HepG2 (cell line): Measurements from ENCODE around the gene PTCD1. TPM values are rescaled to one million over a fixed set of nuclear protein-coding genes. Genes with fewer than 3 reads are reported as not detected.

Experiments used
- BORCS8-MEF2B ChIP-seq: sonication (generic); formaldehyde crosslinking; IDR thresholded peaks from 2 replicates; pipeline ENCODE4 v1.8.0; 2022; ENCODE audit warnings: mild to moderate bottlenecking, missing genetic modification reagents
- CEBPG ChIP-seq: IDR thresholded peaks from 2 replicates; pipeline ENCODE4 v1.6.1; 2016
- KLF13 ChIP-seq: sonication (generic); formaldehyde crosslinking; IDR thresholded peaks from 2 replicates; pipeline ENCODE4 v1.4.0; 2020; ENCODE audit warnings: mild to moderate bottlenecking, missing genetic modification reagents
- MAZ ChIP-seq, 2 experiments: sonication (generic) in 1 of 2; formaldehyde crosslinking in 1 of 2; IDR thresholded peaks; 2 replicates each; pipeline versions ENCODE4 v1.5.0 to v1.6.1; 2012 to 2020; ENCODE audit warnings: low read depth in 2 of 2, mild to moderate bottlenecking in 2 of 2, borderline replicate concordance in 1 of 2, improper control_type of control experiment in 1 of 2, low read length in 1 of 2, missing genetic modification reagents in 1 of 2, moderate library complexity in 1 of 2
- RFXAP ChIP-seq: sonication (generic); formaldehyde crosslinking; IDR thresholded peaks from 2 replicates; pipeline ENCODE4 v1.4.0; 2020; ENCODE audit warnings: missing genetic modification reagents, borderline replicate concordance
- SIX4 ChIP-seq: sonication (generic); formaldehyde crosslinking; IDR thresholded peaks from 2 replicates; pipeline ENCODE4 v1.4.0; 2020; ENCODE audit warnings: missing genetic modification reagents
- STAG1 ChIP-seq: sonication (generic); formaldehyde crosslinking; IDR thresholded peaks from 2 replicates; pipeline ENCODE4 v1.4.0; 2020; ENCODE audit warnings: missing genetic modification reagents
- THAP11 ChIP-seq: IDR thresholded peaks from 2 replicates; pipeline ENCODE4 v1.6.1; 2016; ENCODE audit warnings: missing biosample characterization, missing genetic modification reagents
- TOE1 ChIP-seq: sonication (generic); formaldehyde crosslinking; IDR thresholded peaks from 2 replicates; pipeline ENCODE4 v1.4.0; 2020; ENCODE audit warnings: mild to moderate bottlenecking, missing genetic modification reagents
- YEATS4 ChIP-seq: sonication (generic); formaldehyde crosslinking; IDR thresholded peaks from 2 replicates; pipeline ENCODE4 v1.4.0; 2020; ENCODE audit warnings: missing genetic modification reagents, borderline replicate concordance
- ZNF160 ChIP-seq: sonication (generic); formaldehyde crosslinking; IDR thresholded peaks from 2 replicates; pipeline ENCODE4 v1.8.0; 2022; ENCODE audit warnings: mild to moderate bottlenecking, inconsistent platforms, missing genetic modification reagents
- ZNF17 ChIP-seq: sonication (generic); formaldehyde crosslinking; IDR thresholded peaks from 2 replicates; pipeline ENCODE4 v1.5.0; 2020; ENCODE audit warnings: mild to moderate bottlenecking, missing genetic modification reagents
- ZNF264 ChIP-seq: sonication (generic); formaldehyde crosslinking; IDR thresholded peaks from 2 replicates; pipeline ENCODE4 v1.4.0; 2020; ENCODE audit warnings: missing genetic modification reagents
- ZNF3 ChIP-seq: IDR thresholded peaks from 2 replicates; pipeline ENCODE4 v1.7.0; 2017; ENCODE audit warnings: inconsistent platforms
- ZNF451 ChIP-seq: sonication (generic); formaldehyde crosslinking; IDR thresholded peaks from 2 replicates; pipeline ENCODE4 v1.5.0; 2020; ENCODE audit warnings: mild to moderate bottlenecking, missing genetic modification reagents
- ZNF670 ChIP-seq: sonication (generic); formaldehyde crosslinking; IDR thresholded peaks from 2 replicates; pipeline ENCODE4 v1.8.0; 2022; ENCODE audit warnings: mild to moderate bottlenecking, missing genetic modification reagents, borderline replicate concordance
- ZNF713 ChIP-seq: sonication (generic); formaldehyde crosslinking; IDR thresholded peaks from 2 replicates; pipeline ENCODE4 v1.4.0; 2020; ENCODE audit warnings: mild to moderate bottlenecking, missing genetic modification reagents
- ZZZ3 ChIP-seq: sonication (generic); formaldehyde crosslinking; IDR thresholded peaks from 2 replicates; pipeline ENCODE4 v1.4.0; 2020; ENCODE audit warnings: missing genetic modification reagents, mild to moderate bottlenecking, borderline replicate concordance
- polyA plus RNA-seq, 8 experiments: library from polyadenylated mRNA; depleted of rRNA in 3 of 8; stranded (reverse) in 7 of 8; unstranded in 1 of 8; fragments of >200 nt; fragmentation: Illumina TruSeq in 4 of 8; extraction: Trizol in 4 of 8; gene quantifications; 2 replicates each; pipeline versions ENCODE4 v1.2.1 to v1.2.3, GENCODE V29; 2011 to 2016; ENCODE audit warnings: low read depth in 4 of 8, missing spikeins in 1 of 8, mixed read lengths in 1 of 8; ENCODE audit not compliant: insufficient read depth in 1 of 8
- total RNA-seq, 5 experiments: library from RNA; depleted of rRNA; stranded (reverse); fragments of >200 nt; fragmentation: Illumina TruSeq; extraction: Trizol; gene quantifications; 2 replicates each; pipeline ENCODE4 v1.2.3, GENCODE V29; 2016; ENCODE audit warnings: low read depth in 1 of 5
- TF ChIP-seq, protein P1 (sequence below): sonication (generic); formaldehyde crosslinking; IDR thresholded peaks from 2 replicates; pipeline ENCODE4 v1.5.0; 2020; ENCODE audit warnings: mild to moderate bottlenecking, missing genetic modification reagents, moderate library complexity
- TF ChIP-seq, protein P2 (sequence below): sonication (generic); formaldehyde crosslinking; conservative IDR thresholded peaks from 2 replicates; pipeline ENCODE4 v1.8.0; 2022; ENCODE audit warnings: mild to moderate bottlenecking, moderate library complexity, missing genetic modification reagents
- TF ChIP-seq, protein P3 (sequence below): sonication (generic); formaldehyde crosslinking; IDR thresholded peaks from 2 replicates; pipeline ENCODE4 v1.4.0; 2020; ENCODE audit warnings: missing genetic modification reagents, borderline replicate concordance
- TF ChIP-seq, protein P4 (sequence below): sonication (generic); formaldehyde crosslinking; IDR thresholded peaks from 2 replicates; pipeline ENCODE4 v1.9.0; 2022; ENCODE audit warnings: missing genetic modification reagents, mild to moderate bottlenecking, borderline replicate concordance

PTCD1 gene
- total and polyA plus RNA-seq, 2 of the 13 experiments (the other 11 are each of a cell fraction or from before 2014, with no cell fraction given), result 3.0 to 8.4 TPM

DNA sequence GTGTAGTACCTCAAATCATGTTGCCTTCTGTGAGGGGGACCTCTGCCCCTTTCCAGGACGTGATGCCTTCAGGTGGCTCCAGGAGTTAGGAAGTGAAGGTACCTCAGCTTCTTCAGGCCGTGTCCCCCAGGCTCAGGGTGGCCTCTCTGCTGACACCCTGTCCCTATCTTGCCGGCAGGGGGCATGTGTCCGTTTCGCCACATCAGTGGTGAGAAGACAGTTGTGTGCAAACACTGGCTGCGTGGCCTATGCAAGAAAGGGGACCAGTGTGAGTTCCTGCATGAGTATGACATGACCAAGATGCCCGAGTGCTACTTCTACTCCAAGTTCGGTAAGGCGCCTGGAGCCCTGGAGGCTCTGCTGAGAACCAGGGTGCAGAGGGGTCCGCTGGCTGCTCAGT is 9.3 kb upstream of the PTCD1 start (continued):
- TF ChIP-seq, protein P1, sequence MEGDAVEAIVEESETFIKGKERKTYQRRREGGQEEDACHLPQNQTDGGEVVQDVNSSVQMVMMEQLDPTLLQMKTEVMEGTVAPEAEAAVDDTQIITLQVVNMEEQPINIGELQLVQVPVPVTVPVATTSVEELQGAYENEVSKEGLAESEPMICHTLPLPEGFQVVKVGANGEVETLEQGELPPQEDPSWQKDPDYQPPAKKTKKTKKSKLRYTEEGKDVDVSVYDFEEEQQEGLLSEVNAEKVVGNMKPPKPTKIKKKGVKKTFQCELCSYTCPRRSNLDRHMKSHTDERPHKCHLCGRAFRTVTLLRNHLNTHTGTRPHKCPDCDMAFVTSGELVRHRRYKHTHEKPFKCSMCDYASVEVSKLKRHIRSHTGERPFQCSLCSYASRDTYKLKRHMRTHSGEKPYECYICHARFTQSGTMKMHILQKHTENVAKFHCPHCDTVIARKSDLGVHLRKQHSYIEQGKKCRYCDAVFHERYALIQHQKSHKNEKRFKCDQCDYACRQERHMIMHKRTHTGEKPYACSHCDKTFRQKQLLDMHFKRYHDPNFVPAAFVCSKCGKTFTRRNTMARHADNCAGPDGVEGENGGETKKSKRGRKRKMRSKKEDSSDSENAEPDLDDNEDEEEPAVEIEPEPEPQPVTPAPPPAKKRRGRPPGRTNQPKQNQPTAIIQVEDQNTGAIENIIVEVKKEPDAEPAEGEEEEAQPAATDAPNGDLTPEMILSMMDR, result peak; percentile 80
- TF ChIP-seq MAZ (IDR thresholded peaks at IDR 0.05; ENCODE audit: borderline replicate concordance, low read depth, low read length) (no peak), MAZ (CRISPR knock-in tag; IDR thresholded peaks at IDR 0.05; ENCODE audit: low read depth) (no peak), THAP11 (CRISPR knock-in tag) (0 out of 2 replicates have a peak, but pooled peaks have one; percentile 27), YEATS4 (CRISPR knock-in tag) (no peak), ZNF17 (CRISPR knock-in tag) (no peak), ZNF713 (CRISPR knock-in tag) (no peak), STAG1 (CRISPR knock-in tag) (peak; percentile 63), KLF13 (CRISPR knock-in tag) (no peak), TOE1 (CRISPR knock-in tag) (no peak), BORCS8-MEF2B (CRISPR knock-in tag) (no peak), ZNF160 (CRISPR knock-in tag) (no peak), ZZZ3 (no peak), CEBPG (CRISPR knock-in tag) (no peak), ZNF3 (CRISPR knock-in tag) (no peak), ZNF264 (CRISPR knock-in tag) (no peak), ZNF670 (CRISPR knock-in tag) (no peak), ZNF451 (CRISPR knock-in tag) (no peak), SIX4 (CRISPR knock-in tag) (no peak), RFXAP (CRISPR knock-in tag) (no peak)
- TF ChIP-seq, protein P2, sequence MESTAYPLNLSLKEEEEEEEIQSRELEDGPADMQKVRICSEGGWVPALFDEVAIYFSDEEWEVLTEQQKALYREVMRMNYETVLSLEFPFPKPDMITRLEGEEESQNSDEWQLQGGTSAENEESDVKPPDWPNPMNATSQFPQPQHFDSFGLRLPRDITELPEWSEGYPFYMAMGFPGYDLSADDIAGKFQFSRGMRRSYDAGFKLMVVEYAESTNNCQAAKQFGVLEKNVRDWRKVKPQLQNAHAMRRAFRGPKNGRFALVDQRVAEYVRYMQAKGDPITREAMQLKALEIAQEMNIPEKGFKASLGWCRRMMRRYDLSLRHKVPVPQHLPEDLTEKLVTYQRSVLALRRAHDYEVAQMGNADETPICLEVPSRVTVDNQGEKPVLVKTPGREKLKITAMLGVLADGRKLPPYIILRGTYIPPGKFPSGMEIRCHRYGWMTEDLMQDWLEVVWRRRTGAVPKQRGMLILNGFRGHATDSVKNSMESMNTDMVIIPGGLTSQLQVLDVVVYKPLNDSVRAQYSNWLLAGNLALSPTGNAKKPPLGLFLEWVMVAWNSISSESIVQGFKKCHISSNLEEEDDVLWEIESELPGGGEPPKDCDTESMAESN (CRISPR knock-in tag), result no peak
- TF ChIP-seq, protein P3, sequence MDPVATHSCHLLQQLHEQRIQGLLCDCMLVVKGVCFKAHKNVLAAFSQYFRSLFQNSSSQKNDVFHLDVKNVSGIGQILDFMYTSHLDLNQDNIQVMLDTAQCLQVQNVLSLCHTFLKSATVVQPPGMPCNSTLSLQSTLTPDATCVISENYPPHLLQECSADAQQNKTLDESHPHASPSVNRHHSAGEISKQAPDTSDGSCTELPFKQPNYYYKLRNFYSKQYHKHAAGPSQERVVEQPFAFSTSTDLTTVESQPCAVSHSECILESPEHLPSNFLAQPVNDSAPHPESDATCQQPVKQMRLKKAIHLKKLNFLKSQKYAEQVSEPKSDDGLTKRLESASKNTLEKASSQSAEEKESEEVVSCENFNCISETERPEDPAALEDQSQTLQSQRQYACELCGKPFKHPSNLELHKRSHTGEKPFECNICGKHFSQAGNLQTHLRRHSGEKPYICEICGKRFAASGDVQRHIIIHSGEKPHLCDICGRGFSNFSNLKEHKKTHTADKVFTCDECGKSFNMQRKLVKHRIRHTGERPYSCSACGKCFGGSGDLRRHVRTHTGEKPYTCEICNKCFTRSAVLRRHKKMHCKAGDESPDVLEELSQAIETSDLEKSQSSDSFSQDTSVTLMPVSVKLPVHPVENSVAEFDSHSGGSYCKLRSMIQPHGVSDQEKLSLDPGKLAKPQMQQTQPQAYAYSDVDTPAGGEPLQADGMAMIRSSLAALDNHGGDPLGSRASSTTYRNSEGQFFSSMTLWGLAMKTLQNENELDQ (CRISPR knock-in tag), result no peak
- TF ChIP-seq, protein P4, sequence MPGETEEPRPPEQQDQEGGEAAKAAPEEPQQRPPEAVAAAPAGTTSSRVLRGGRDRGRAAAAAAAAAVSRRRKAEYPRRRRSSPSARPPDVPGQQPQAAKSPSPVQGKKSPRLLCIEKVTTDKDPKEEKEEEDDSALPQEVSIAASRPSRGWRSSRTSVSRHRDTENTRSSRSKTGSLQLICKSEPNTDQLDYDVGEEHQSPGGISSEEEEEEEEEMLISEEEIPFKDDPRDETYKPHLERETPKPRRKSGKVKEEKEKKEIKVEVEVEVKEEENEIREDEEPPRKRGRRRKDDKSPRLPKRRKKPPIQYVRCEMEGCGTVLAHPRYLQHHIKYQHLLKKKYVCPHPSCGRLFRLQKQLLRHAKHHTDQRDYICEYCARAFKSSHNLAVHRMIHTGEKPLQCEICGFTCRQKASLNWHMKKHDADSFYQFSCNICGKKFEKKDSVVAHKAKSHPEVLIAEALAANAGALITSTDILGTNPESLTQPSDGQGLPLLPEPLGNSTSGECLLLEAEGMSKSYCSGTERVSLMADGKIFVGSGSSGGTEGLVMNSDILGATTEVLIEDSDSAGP (CRISPR knock-in tag), result peak; percentile 48
